PC-3 (cell line): ENCODE data around the gene AP1M1.

Source experiments
- EZH2 ChIP-seq: fragments of 300-600 bp; sonication (generic); IDR thresholded peaks from one replicate; pipeline ENCODE4 v1.6.1; 2017; ENCODE audit warnings: antibody characterized with exemption, mild to moderate bottlenecking, low read length; ENCODE audit not compliant: unreplicated experiment
- TF ChIP-seq, protein P1 (sequence below): fragments of 300-600 bp; sonication (generic); conservative IDR thresholded peaks from 2 replicates; pipeline ENCODE4 v1.5.1; 2017; ENCODE audit warnings: antibody characterized with exemption, low read depth, mild to moderate bottlenecking, low read length

DNA sequence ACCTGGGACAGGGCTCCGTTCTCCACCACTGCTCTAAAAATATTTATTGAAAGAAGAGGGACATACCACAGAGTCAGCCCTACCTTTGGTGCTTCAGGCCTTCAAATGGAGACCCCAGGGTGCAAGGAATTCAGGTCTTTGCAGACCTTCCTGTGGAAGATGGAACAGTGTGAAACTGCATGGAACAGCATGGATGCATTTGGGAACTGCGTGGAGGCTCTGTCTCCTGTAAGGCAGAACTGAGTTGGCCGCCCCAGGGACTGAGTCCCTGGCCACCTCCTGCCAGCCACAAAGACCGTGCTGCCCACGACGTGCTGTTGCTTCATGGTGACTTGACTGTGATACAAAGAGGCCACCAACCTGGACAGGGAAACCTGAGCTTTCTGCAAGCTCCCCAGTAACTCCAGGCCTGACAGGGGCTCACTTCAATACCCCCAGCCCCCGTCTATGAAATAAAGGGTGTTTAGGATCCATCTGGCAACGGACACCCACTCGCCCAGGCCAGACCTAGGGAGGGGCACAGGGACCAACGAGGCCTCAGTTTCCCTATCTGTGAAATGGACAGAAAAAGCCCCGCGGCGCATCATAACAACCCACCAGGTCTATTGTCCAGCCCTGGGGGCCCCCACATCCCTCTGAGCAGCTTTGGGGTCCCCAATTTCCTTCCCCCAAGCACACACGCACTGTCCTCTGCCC is 68.3 kb downstream of the AP1M1 start:
- TF ChIP-seq, protein P1, sequence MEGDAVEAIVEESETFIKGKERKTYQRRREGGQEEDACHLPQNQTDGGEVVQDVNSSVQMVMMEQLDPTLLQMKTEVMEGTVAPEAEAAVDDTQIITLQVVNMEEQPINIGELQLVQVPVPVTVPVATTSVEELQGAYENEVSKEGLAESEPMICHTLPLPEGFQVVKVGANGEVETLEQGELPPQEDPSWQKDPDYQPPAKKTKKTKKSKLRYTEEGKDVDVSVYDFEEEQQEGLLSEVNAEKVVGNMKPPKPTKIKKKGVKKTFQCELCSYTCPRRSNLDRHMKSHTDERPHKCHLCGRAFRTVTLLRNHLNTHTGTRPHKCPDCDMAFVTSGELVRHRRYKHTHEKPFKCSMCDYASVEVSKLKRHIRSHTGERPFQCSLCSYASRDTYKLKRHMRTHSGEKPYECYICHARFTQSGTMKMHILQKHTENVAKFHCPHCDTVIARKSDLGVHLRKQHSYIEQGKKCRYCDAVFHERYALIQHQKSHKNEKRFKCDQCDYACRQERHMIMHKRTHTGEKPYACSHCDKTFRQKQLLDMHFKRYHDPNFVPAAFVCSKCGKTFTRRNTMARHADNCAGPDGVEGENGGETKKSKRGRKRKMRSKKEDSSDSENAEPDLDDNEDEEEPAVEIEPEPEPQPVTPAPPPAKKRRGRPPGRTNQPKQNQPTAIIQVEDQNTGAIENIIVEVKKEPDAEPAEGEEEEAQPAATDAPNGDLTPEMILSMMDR, result no peak
- TF ChIP-seq EZH2, result no peak
